HL-60/S4 treated with retinoic acid at 250 ng/mL for 4 days and 3 days (cell line): ENCODE data around the gene SLC25A25.

Experiments
- in situ Hi-C: fragments of 300-500 bp; cut with MboI; formaldehyde crosslinking; loops from 2 replicates; pipeline ENCODE4 v1.7.0; 2022; ENCODE audit warnings: low sequenced_read_pairs

The SLC25A25 gene

DNA sequence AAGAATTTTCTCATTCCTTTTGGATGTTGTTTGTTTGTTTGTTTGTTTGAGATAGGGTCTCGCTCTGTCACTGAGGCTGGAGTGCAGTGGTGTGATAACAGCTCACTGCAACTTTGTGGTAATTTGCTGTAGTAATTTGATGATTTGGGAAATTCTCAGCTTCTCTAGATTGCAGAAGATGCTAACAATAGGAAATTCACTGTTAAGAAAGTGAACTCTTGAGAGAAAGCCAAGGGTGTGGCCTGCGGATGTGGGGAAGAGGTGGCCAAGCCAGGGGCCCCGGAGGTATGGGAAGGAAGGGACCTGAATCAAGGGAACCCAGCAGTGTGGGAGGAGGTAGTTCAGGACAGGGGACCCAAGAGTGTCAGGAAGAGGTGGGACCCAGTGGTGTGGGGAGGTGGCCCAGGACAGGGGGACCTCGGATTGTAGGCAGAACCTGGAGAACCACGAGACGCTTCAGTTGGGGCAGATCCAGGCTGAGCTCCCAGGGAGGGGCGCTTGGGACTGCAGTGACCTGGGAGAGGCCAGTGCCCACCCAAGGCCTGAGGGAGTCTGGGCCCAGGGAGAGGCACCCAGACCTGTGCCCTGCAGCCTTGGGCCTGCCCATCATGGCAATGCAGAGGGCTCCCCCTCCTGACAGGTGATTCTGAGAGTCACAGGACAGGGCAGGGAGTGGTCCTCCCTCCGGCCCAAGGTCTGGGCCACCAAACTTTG, 75.7 kb downstream of the SLC25A25 start:
- in situ Hi-C loops, result no loop called here

DNA sequence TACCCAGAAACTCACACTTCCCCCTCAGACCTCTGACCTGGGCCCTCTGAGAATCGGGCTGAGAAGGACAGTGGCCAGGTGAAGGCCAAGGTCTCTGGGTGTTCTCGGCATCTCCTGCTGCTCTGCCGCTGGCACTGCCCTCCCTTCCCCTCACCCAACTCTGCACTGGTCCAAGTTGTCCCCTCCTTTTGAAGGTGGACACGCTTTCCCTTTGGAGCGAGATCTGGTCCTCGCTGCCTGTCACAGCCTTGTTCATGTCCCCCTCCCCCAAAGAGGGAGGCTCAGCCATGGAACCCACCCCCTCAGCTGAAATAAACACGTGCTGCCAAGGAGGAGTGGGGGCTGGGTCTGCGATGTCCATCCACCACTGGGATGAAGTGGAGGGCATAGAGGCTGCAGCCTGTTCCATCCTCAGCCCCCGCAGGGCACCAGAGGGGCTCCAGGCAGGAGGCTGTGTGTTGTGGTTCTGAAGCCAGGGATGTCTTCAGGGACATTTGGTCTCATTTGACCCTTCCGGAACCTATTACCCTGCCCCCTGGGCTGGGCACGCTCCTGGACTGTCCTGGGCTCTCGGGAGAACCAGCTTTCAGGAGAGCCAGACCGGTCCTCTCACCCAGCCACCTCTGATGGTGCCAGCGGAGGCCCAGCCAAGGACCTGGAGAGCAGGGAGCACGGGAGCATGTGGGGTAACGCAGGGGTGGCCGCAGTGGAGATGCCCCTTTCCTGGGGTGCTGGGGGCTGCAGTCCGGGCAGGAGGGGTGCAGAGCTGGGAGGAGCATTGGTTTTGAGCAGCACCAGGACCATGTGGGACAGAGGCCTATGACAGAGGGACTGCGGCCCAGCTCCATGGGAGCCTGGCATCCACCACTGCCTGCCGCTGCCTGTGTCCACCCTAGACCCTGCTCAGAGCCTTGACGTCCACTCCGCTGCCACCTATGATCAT, 76.5 kb downstream of the SLC25A25 start:
- in situ Hi-C loops, result no loop called here

GRCh38 chr9:128145536-128145935, 77.5 kb downstream of the SLC25A25 start:
- in situ Hi-C loops, result no loop called here

DNA sequence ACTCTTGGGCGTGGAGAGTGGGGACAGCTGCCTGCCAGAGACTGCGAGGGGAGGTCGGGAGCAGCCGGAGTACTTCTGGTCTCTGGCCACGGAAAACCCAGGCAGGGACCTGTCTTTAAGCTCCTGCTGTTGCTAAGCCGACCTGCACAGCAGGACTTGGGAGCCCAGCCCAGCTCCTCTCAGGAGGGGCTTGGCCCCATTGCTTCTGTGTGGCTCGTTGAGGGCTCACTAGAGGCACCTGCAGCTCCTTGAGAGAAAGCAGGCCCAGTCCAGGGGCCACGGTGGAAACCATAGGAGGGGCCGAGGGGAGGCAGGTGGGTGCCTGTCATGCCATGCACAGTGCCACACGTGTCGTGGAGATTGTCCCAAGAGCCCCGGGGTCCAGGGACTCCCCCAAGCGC, 77.9 kb downstream of the SLC25A25 start:
- in situ Hi-C loops, result no loop called here

DNA sequence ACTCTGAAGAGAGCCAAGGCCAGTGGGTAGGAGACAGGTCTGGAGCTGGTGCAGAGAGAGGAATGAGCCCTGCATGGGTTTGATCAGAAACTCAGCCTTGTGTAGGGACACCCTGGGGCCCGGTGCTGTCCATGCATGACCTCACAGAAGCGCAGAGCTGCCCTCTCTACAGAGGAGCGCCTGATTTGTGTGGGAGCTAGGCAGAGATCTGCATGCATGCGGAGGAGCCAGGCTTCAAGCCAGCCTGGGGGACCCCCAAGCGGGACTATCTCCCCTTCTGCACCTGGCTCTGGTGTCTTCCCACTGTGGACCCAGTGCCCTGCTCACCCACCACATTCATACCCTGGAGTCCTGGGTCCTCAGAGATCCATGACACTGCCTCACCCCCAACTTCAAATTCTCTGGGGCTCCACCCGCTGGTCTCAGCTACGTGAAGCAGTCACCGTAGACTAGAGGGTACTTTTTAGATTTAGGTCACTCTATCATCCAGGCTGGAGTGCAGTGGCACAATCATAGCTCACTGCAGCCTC, 78.6 kb downstream of the SLC25A25 start:
- in situ Hi-C loops, result no loop called here

GRCh38 chr9:128148509-128149000, 80.5 kb downstream of the SLC25A25 start:
- in situ Hi-C loops, result no loop called here

DNA sequence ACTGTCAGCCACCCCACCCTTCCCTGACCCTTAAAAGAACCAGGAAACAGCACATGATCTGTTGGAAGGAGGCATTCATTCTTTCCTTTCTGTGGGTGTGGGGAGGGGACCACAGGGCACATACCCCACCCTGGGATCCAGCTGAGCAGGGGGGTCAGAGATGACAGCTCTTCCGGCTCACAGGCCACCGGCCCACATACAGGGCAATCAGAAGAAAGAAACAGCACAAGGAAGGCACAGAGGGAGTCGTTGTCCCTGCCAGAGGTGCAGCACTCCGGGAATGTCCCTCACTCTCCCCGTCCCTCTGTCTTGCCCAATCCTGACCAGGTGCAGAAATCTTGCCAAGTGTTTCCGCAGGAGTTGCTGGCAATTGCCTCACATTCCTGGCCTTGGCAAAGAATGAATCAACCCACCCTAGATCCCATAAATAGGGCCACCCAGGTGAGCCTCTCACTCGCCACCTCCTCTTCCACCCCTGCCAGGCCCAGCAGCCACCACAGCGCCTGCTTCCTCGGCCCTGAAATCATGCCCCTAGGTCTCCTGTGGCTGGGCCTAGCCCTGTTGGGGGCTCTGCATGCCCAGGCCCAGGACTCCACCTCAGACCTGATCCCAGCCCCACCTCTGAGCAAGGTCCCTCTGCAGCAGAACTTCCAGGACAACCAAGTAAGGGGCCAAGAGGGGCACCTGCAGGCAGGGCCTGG, 81.1 kb downstream of the SLC25A25 start, which contains the start of gene LCN2:
Gene LCN2 (plus strand): TSS at position 453 of the 701 bp plus-strand sequence. CDS start 73 bp downstream, at position 526.
- in situ Hi-C loops, result no loop called here

- in situ Hi-C loops, result no loop called here
These were observed 82.0 kb downstream of the SLC25A25 start for GRCh38 chr9:128149951-128150593.

GRCh38 chr9:128150594-128151308, 82.7 kb downstream of the SLC25A25 start:
- in situ Hi-C loops, result no loop called here

- in situ Hi-C loops, result no loop called here
These were observed 83.5 kb downstream of the SLC25A25 start for GRCh38 chr9:128151309-128152132.

GRCh38 chr9:128152133-128153059, 84.4 kb downstream of the SLC25A25 start:
- in situ Hi-C loops, result no loop called here

- in situ Hi-C loops, result no loop called here
These were observed 85.3 kb downstream of the SLC25A25 start for GRCh38 chr9:128153060-128153946.

DNA sequence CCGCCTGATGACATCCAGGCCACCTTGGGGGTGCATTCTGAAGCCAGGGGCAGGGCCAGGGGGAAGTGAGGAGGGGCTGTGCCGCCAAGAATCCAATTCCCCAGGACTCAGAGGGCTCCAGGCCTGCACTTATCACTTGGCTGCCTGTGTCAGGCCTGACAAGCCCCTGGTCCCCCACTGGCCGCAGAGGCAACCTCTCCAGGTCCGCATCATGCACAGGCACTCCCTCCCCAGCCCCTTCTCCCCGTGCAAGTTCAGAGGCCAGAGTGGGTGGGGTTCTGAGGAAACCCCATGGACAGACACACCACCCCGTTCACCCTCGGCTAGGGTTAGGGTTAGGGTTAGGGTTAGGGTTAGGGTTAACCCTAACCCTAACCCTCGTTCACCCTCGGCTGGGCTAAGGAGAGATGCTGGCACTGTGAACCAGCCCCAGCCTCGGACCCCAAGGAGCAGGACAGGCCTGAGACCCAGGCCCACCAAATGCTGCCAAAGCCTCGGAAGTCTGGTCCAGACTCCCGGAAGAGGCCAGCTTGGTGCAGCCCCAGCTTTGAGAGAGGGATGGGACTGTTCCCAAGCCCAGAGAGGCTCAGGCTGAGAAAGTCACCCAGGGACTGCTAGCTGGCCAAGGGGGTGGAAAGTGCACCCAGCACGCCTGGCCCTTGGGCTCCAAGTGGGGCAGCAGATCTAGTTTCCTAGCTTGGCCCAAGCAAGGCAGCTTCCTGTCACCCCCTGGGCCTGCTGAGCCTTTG, 86.1 kb downstream of the SLC25A25 start:
- in situ Hi-C loops, result no loop called here

DNA sequence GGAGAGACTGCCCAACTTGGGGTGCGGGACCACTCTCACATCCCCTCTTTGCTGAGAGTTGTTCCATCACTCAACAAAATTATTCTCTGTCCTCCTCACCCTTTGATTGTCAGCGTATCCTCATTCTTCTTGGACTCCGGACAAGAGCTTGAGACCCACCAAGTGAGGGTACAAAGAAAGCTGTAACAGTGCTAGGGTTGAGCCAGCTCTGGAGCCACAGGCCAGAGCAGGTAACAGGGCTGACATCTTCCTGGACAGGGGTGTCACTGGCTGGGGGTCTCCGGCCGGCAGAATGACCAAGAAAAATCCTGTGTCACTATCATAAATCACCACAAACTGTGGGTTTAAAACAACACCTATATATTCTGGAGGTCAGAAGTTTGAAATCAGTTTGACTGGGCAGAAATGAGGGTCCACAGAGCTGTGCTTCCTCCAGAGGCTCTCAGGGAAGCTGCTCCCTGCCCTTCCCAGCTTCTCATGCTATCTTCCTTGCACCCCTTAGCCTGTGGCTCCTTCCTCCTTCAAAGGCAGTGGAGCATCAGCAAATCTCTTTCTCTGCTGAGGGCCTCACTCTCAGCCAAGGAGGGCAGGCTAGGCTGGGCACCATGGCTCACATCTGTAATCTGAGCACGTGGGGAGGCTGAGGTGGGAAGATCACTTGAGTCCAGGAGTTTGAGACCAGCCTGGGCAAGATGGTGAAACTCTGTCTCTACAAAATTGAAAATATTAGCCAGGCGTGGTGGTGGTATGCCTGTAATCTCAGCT, 87.9 kb downstream of the SLC25A25 start:
- in situ Hi-C loops, result no loop called here
